Skin of body (tissue), 2 donors: ENCODE results near the gene HBE1. TPM values are rescaled to one million over a fixed set of nuclear protein-coding genes. Genes with fewer than 3 reads are reported as not detected.
"Not testable (repeated sequence)": the region's sequence is repeated elsewhere in the genome, so short reads cannot be mapped to it uniquely, and the experiment has no call there.

ENCODE experiments used
- DNase-seq: peaks from one replicate; lab custom pipeline; 2025; lab: John Stamatoyannopoulos, UW
- total RNA-seq: library from RNA; depleted of rRNA; stranded (reverse); fragments of >200 nt; gene quantifications from one replicate; pipeline ENCODE4 v1.2.3, GENCODE V29; 2014

Gene HBE1
- total RNA-seq, result 27.0 TPM

- no peak for DNase-seq
Observed at GRCh38 chr11:5269715-5270147, at the start of gene HBE1. TSS of gene HBE1 (minus strand) at chr11:5269945. CDS start at chr11:5269890, 55 bp downstream.

- DNase-seq, result no peak
Observed at GRCh38 chr11:5317292-5317691, 47.5 kb upstream of the HBE1 start.

- DNase-seq, result not testable (repeated sequence)
Observed at GRCh38 chr11:5313326-5314023, 43.7 kb upstream of the HBE1 start.

- DNase-seq, result no peak
Observed at GRCh38 chr11:5310423-5310822, 40.7 kb upstream of the HBE1 start.

GRCh38 chr11:5307256-5308019 lies 37.7 kb upstream of the HBE1 start:
- DNase-seq, result no peak

- no peak for DNase-seq
Observed at GRCh38 chr11:5304046-5304445, 34.3 kb upstream of the HBE1 start.

- no peak for DNase-seq
Observed at GRCh38 chr11:5303626-5304025, 33.9 kb upstream of the HBE1 start.

- no peak for DNase-seq
Observed at GRCh38 chr11:5301846-5302245, 32.1 kb upstream of the HBE1 start, which contains the start of gene OR51B4. TSS of gene OR51B4 (minus strand) at chr11:5301946. CDS start at chr11:5301946, 0 bp downstream.

- DNase-seq, result no peak
Observed at GRCh38 chr11:5300251-5300650, 30.5 kb upstream of the HBE1 start.

GRCh38 chr11:5298451-5298850 lies 28.7 kb upstream of the HBE1 start:
- no peak for DNase-seq

GRCh38 chr11:5297721-5298323 lies 28.1 kb upstream of the HBE1 start:
- no peak for DNase-seq

GRCh38 chr11:5294342-5294995 lies 24.7 kb upstream of the HBE1 start:
- DNase-seq, result not testable (repeated sequence)

- no peak for DNase-seq
Observed at GRCh38 chr11:5293028-5293427, 23.3 kb upstream of the HBE1 start.

- no peak for DNase-seq
Observed at GRCh38 chr11:5291207-5291838, 21.6 kb upstream of the HBE1 start.

- DNase-seq, result no peak
Observed at GRCh38 chr11:5290106-5290505, 20.4 kb upstream of the HBE1 start.

GRCh38 chr11:5289696-5290095 lies 20.0 kb upstream of the HBE1 start:
- no peak for DNase-seq

GRCh38 chr11:5288906-5289550 lies 19.3 kb upstream of the HBE1 start:
- no peak for DNase-seq

GRCh38 chr11:5288108-5288905 lies 18.6 kb upstream of the HBE1 start:
- no peak for DNase-seq

- DNase-seq, result no peak
Observed at GRCh38 chr11:5286901-5287300, 17.2 kb upstream of the HBE1 start.

GRCh38 chr11:5286351-5286750 lies 16.6 kb upstream of the HBE1 start:
- DNase-seq, result peak; percentile 3
